Anterior cingulate cortex (tissue), 58 donors: ENCODE results near the gene FJX1.
"Not testable (repeated sequence)": the region's sequence is repeated elsewhere in the genome, so short reads cannot be mapped to it uniquely, and the experiment has no call there.

Experiments
- DNase-seq, 58 donors: peaks; one replicate each; lab custom pipeline; 2025; lab: John Stamatoyannopoulos, UW

FJX1 gene

GRCh38 chr11:35629511-35629910 lies 11.3 kb downstream of the FJX1 start:
- no peak for DNase-seq

- DNase-seq, result no peak
Observed at GRCh38 chr11:35629914-35630313, 11.7 kb downstream of the FJX1 start.

GRCh38 chr11:35631891-35632290 lies 13.6 kb downstream of the FJX1 start:
- no peak for DNase-seq

- DNase-seq, result no peak
Observed at GRCh38 chr11:35632301-35632700, 14.0 kb downstream of the FJX1 start.

- DNase-seq, result no peak
Observed at GRCh38 chr11:35633827-35634423, 15.7 kb downstream of the FJX1 start.

GRCh38 chr11:35635933-35636332 lies 17.7 kb downstream of the FJX1 start:
- no peak for DNase-seq

GRCh38 chr11:35639591-35640179 lies 21.4 kb downstream of the FJX1 start:
- DNase-seq, result no peak

GRCh38 chr11:35641171-35641897 lies 23.1 kb downstream of the FJX1 start:
- no peak for DNase-seq

- no peak for DNase-seq
Observed at GRCh38 chr11:35641964-35642363, 23.7 kb downstream of the FJX1 start.

- DNase-seq, result no peak
Observed at GRCh38 chr11:35647421-35648093, 29.3 kb downstream of the FJX1 start.

GRCh38 chr11:35650006-35650405 lies 31.7 kb downstream of the FJX1 start:
- DNase-seq, result no peak

- DNase-seq, result no peak
Observed at GRCh38 chr11:35650467-35650866, 32.2 kb downstream of the FJX1 start.

GRCh38 chr11:35651263-35651662 lies 33.0 kb downstream of the FJX1 start:
- no peak for DNase-seq

- not testable (repeated sequence) for DNase-seq
Observed at GRCh38 chr11:35652786-35653185, 34.5 kb downstream of the FJX1 start.

- no peak for DNase-seq
Observed at GRCh38 chr11:35654711-35655110, 36.5 kb downstream of the FJX1 start.

- DNase-seq, result no peak
Observed at GRCh38 chr11:35655254-35655653, 37.0 kb downstream of the FJX1 start.

GRCh38 chr11:35655856-35656255 lies 37.6 kb downstream of the FJX1 start:
- no peak for DNase-seq

- no peak for DNase-seq
Observed at GRCh38 chr11:35658020-35658948, 40.0 kb downstream of the FJX1 start.

GRCh38 chr11:35661534-35661933 lies 43.3 kb downstream of the FJX1 start:
- DNase-seq, result no peak

GRCh38 chr11:35662061-35662648 lies 43.9 kb downstream of the FJX1 start:
- DNase-seq, result peak in 13 of 58 donors; percentile 19 to 86 (median 65)
